SU-DHL-6 (cell line): ENCODE measurements around the gene PRKCA.

Source experiments
- H2AFZ ChIP-seq: fragments of 200-600 bp; sonication (generic); 2 replicates; pipeline ENCODE4 v1.6.1; 2014; ENCODE audit warnings: low read depth, mild to moderate bottlenecking, moderate library complexity, mixed read lengths, antibody characterized with exemption, low read length; ENCODE audit not compliant: severe bottlenecking
- H3F3A ChIP-seq: fragments of 200-600 bp; shearing (Covaris generic); 2 replicates; pipeline ENCODE4 v1.6.0; 2016; ENCODE audit warnings: antibody characterized with exemption, mild to moderate bottlenecking; ENCODE audit not compliant: insufficient read depth
- H3K27ac ChIP-seq: fragments of 200-600 bp; sonication (generic); 2 replicates; pipeline ENCODE4 v1.5.1; 2016; ENCODE audit warnings: low read depth, mild to moderate bottlenecking, low read length, moderate library complexity, mixed read lengths
- H3K27me3 ChIP-seq: fragments of 200-600 bp; sonication (generic), shearing (Covaris generic); 2 replicates; pipeline ENCODE4 v1.6.0; 2014; ENCODE audit warnings: mild to moderate bottlenecking, low read length
- H3K36me3 ChIP-seq: fragments of 200-600 bp; sonication (generic); 2 replicates; pipeline ENCODE4 v1.6.1; 2014; ENCODE audit warnings: mild to moderate bottlenecking, low read length, mixed read lengths
- H3K4me2 ChIP-seq: fragments of 300-600, 200-600 bp; shearing (Covaris generic), sonication (generic); 2 replicates; pipeline ENCODE4 v1.6.0; 2014; ENCODE audit warnings: low read length, low read depth, mild to moderate bottlenecking; ENCODE audit not compliant: poor library complexity, severe bottlenecking
- H3K4me3 ChIP-seq: fragments of 200-600 bp; sonication (generic); 2 replicates; pipeline ENCODE4 v1.5.1; 2014; ENCODE audit warnings: antibody characterized with exemption, low read length, mild to moderate bottlenecking, mixed read lengths; ENCODE audit not compliant: insufficient read depth, poor library complexity, severe bottlenecking
- H3K79me2 ChIP-seq: fragments of 200-600 bp; sonication (generic); 2 replicates; pipeline ENCODE4 v1.6.1; 2014; ENCODE audit warnings: mild to moderate bottlenecking, low read length, moderate library complexity; ENCODE audit not compliant: insufficient read depth
- H3K9ac ChIP-seq: fragments of 200-600 bp; sonication (generic); 2 replicates; pipeline ENCODE4 v1.7.0; 2014; ENCODE audit warnings: mild to moderate bottlenecking, low read length
- H3K9me2 ChIP-seq: fragments of 200-600 bp; sonication (generic); replicated peaks from 2 replicates; pipeline ENCODE4 v1.6.1; 2014; ENCODE audit warnings: low read length; ENCODE audit not compliant: insufficient read depth
- H3K9me3 ChIP-seq: fragments of 200-600 bp; sonication (generic); 2 replicates; pipeline ENCODE4 v1.6.1; 2014; ENCODE audit warnings: low read length, mixed read lengths; ENCODE audit not compliant: insufficient read depth
- H4K20me1 ChIP-seq: fragments of 200-600 bp; sonication (generic); 2 replicates; pipeline ENCODE4 v1.6.1; 2014; ENCODE audit warnings: low read depth, mild to moderate bottlenecking, antibody characterized with exemption, low read length, moderate library complexity, mixed read lengths
- CTCF ChIP-seq: fragments of 200-600 bp; sonication (generic); IDR thresholded peaks from one replicate; pipeline ENCODE4 v1.5.1; 2017; ENCODE audit warnings: antibody characterized with exemption, mild to moderate bottlenecking, low read length, moderate library complexity; ENCODE audit not compliant: insufficient read depth, poor library complexity, severe bottlenecking
- EZH2phosphoT487 ChIP-seq: fragments of 200-600 bp; sonication (generic), shearing (Covaris generic); conservative IDR thresholded peaks from 2 replicates; pipeline ENCODE4 v1.6.1; 2018; ENCODE audit warnings: mild to moderate bottlenecking, antibody characterized with exemption, low read length, moderate library complexity, mixed read lengths

PRKCA gene

GRCh38 chr17:66814570-66814969 lies 512.2 kb downstream of the PRKCA start:
- Histone ChIP-seq H3K79me2 (no peaks in the 10 kb centered on the region), H3K9me2 (no peaks in the 10 kb centered on the region), H3K9ac (no peak overlapping the region), H3K36me3 (no peaks in the 10 kb centered on the region), H4K20me1 (no peaks in the 10 kb centered on the region), H2AFZ (no peak overlapping the region), H3K9me3 (no peaks in the 10 kb centered on the region), H3K4me2 (no peak overlapping the region), H3K27me3 (no peaks in the 10 kb centered on the region), H3K27ac (no peak overlapping the region), H3F3A (peaks cover 6% of the 10 kb centered on the region; the same call in 1 of the 2 replicates), H3K4me3 (no peak overlapping the region)
- no peak for TF ChIP-seq CTCF
- TF ChIP-seq EZH2phosphoT487 = no peak

GRCh38 chr17:66817750-66818149 lies 515.3 kb downstream of the PRKCA start:
- Histone ChIP-seq H3K27me3 (no peaks in the 10 kb centered on the region), H4K20me1 (no peaks in the 10 kb centered on the region), H3K9ac (no peak overlapping the region), H3K4me2 (no peak overlapping the region), H3F3A (no peaks in the 10 kb centered on the region), H3K9me3 (no peaks in the 10 kb centered on the region), H3K36me3 (no peaks in the 10 kb centered on the region), H3K9me2 (no peaks in the 10 kb centered on the region), H3K79me2 (no peaks in the 10 kb centered on the region), H3K4me3 (no peak overlapping the region), H2AFZ (no peak overlapping the region), H3K27ac (no peak overlapping the region)
- TF ChIP-seq EZH2phosphoT487 (no peak), CTCF (no peak)

GRCh38 chr17:66819466-66819865 lies 517.1 kb downstream of the PRKCA start:
- no peaks in the 10 kb centered on the region for H3K27me3 ChIP-seq
- no peak for TF ChIP-seq CTCF
- no peaks in the 10 kb centered on the region for H3K79me2 ChIP-seq
- H3K27ac ChIP-seq = no peak overlapping the region
- H3K9ac ChIP-seq = no peak overlapping the region
- H2AFZ ChIP-seq = no peak overlapping the region
- H3K9me2 ChIP-seq = no peaks in the 10 kb centered on the region
- no peaks in the 10 kb centered on the region for H4K20me1 ChIP-seq
- H3K4me3 ChIP-seq = no peak overlapping the region
- H3K4me2 ChIP-seq = no peak overlapping the region
- no peaks in the 10 kb centered on the region for H3K36me3 ChIP-seq
- no peaks in the 10 kb centered on the region for H3K9me3 ChIP-seq
- no peaks in the 10 kb centered on the region for H3F3A ChIP-seq

GRCh38 chr17:66822009-66822408 lies 519.6 kb downstream of the PRKCA start:
- Histone ChIP-seq H3K9me2 (no peaks in the 10 kb centered on the region), H3K27ac (no peak overlapping the region), H3K4me3 (no peak overlapping the region), H3K9me3 (no peaks in the 10 kb centered on the region), H4K20me1 (no peaks in the 10 kb centered on the region), H3F3A (no peaks in the 10 kb centered on the region), H3K9ac (no peak overlapping the region), H3K4me2 (no peak overlapping the region), H3K27me3 (no peaks in the 10 kb centered on the region), H3K36me3 (no peaks in the 10 kb centered on the region), H3K79me2 (no peaks in the 10 kb centered on the region), H2AFZ (no peak overlapping the region)
- TF ChIP-seq CTCF = no peak
- no peak for TF ChIP-seq EZH2phosphoT487
